Measurements from ENCODE around the gene MATN1. TPM values are rescaled to one million over a fixed set of nuclear protein-coding genes. Genes with fewer than 3 reads are reported as not detected.

MATN1 gene
- total and polyA plus RNA-seq, 2 experiments from 2014 or later, result 0.32 TPM; not detected in 1

GRCh38 chr1:30737357-30738039, 14.1 kb upstream of the MATN1 start:
- 73 to 77% methylated on average over 14 of the region's 14 CpGs for WGBS, 2 experiments (ENCODE audit: low coverage in 1 of 2, low lambda C conversion rate in 2 of 2, missing lambda C conversion rate in 2 of 2)

GRCh38 chr1:30735668-30736498, 12.5 kb upstream of the MATN1 start:
- no peaks in the 10 kb centered on the region for H3K9me3 ChIP-seq (ENCODE audit: low read depth)
- no peaks in the 10 kb centered on the region for H3F3A ChIP-seq (ENCODE audit: insufficient read depth)
- H3K4me2 ChIP-seq (ENCODE audit: unreplicated experiment), result no peak overlapping the region
- H3K9ac ChIP-seq, result no peak overlapping the region
- H3K27ac ChIP-seq, result no peak overlapping the region
- no peaks in the 10 kb centered on the region for H3K36me3 ChIP-seq (ENCODE audit: low read depth)
- H2AFZ ChIP-seq, result no peak overlapping the region
- in situ Hi-C loops (cut with MboI), result no loop called here
- 51 to 53% methylated on average over 6 of the region's 6 CpGs for WGBS, 2 experiments (ENCODE audit: low coverage in 1 of 2, low lambda C conversion rate in 2 of 2, missing lambda C conversion rate in 2 of 2)
- TF ChIP-seq EZH2phosphoT487 (IDR thresholded peaks at IDR 0.05; ENCODE audit: insufficient read depth, low read depth) (no peak), EZH2 (IDR thresholded peaks at IDR 0.05; ENCODE audit: insufficient read depth, poor library complexity, severe bottlenecking) (no peak)
- H3K9me2 ChIP-seq (ENCODE audit: insufficient read depth), result no peaks in the 10 kb centered on the region
- no peaks in the 10 kb centered on the region for H4K20me1 ChIP-seq (ENCODE audit: insufficient read depth)
- H3K79me2 ChIP-seq (ENCODE audit: insufficient read depth), result no peaks in the 10 kb centered on the region
- no peak for DNase-seq
- no peak overlapping the region for H3K4me3 ChIP-seq
- H3K4me1 ChIP-seq (ENCODE audit: insufficient read depth), result no peaks in the 10 kb centered on the region
- peaks cover 5% of the 10 kb centered on the region for H3K27me3 ChIP-seq (replicated peaks; ENCODE audit: insufficient read depth)

More at GRCh38 chr1:30737357-30738039, 14.1 kb upstream of the MATN1 start:
- no peak overlapping the region for H3K4me2 ChIP-seq (ENCODE audit: unreplicated experiment)
- H3K9ac ChIP-seq, result no peak overlapping the region
- no peaks in the 10 kb centered on the region for H3K4me1 ChIP-seq (ENCODE audit: insufficient read depth)
- DNase-seq, result no peak
- H4K20me1 ChIP-seq (ENCODE audit: insufficient read depth), result no peaks in the 10 kb centered on the region
- no peaks in the 10 kb centered on the region for H3K9me2 ChIP-seq (ENCODE audit: insufficient read depth)
- in situ Hi-C loops (cut with MboI), result no loop called here
- H3F3A ChIP-seq (ENCODE audit: insufficient read depth), result no peaks in the 10 kb centered on the region
- no peak overlapping the region for H3K4me3 ChIP-seq
- no peaks in the 10 kb centered on the region for H3K9me3 ChIP-seq (ENCODE audit: low read depth)
- H3K36me3 ChIP-seq (ENCODE audit: low read depth), result no peaks in the 10 kb centered on the region
- no peaks in the 10 kb centered on the region; the same call in 1 of the 2 replicates for H3K27me3 ChIP-seq (replicated peaks; ENCODE audit: insufficient read depth)
- H3K79me2 ChIP-seq (ENCODE audit: insufficient read depth), result no peaks in the 10 kb centered on the region
- no peak overlapping the region for H2AFZ ChIP-seq
- no peak for TF ChIP-seq EZH2 (IDR thresholded peaks at IDR 0.05; ENCODE audit: insufficient read depth, poor library complexity, severe bottlenecking)
- TF ChIP-seq EZH2phosphoT487 (IDR thresholded peaks at IDR 0.05; ENCODE audit: insufficient read depth, low read depth), result no peak
- H3K27ac ChIP-seq, result no peak overlapping the region

DNA sequence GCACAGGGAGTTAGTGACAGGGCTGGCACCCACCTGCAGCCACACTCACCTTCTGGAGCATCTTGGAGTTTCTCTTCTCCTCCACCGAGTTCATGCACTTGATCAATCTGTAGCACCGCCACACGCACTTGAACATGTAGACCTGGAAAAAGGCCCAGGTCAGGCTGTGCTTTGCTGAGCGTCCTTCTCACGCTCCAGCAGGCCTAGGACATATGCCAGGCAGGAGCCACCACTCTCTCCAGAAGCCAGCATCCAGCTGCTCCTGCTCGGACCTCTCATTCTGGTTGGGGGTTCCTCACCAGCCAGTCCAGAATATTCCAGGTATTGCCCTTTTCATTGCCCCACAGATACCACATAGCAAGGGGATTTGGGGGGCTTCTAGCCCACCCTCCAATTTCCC, 11.7 kb upstream of the MATN1 start:
- Histone ChIP-seq H3K27ac (no peak overlapping the region), H2AFZ (no peak overlapping the region), H4K20me1 (ENCODE audit: insufficient read depth) (no peaks in the 10 kb centered on the region), H3K36me3 (ENCODE audit: low read depth) (no peaks in the 10 kb centered on the region), H3F3A (ENCODE audit: insufficient read depth) (no peaks in the 10 kb centered on the region), H3K4me2 (ENCODE audit: unreplicated experiment) (no peak overlapping the region), H3K27me3 (replicated peaks; ENCODE audit: insufficient read depth) (peaks cover 6% of the 10 kb centered on the region), H3K9ac (no peak overlapping the region), H3K4me3 (no peak overlapping the region), H3K4me1 (ENCODE audit: insufficient read depth) (no peaks in the 10 kb centered on the region), H3K9me3 (ENCODE audit: low read depth) (no peaks in the 10 kb centered on the region), H3K9me2 (ENCODE audit: insufficient read depth) (no peaks in the 10 kb centered on the region), H3K79me2 (ENCODE audit: insufficient read depth) (no peaks in the 10 kb centered on the region)
- WGBS, 2 experiments (ENCODE audit: low coverage in 1 of 2, low lambda C conversion rate in 2 of 2, missing lambda C conversion rate in 2 of 2), result 47 to 55% methylated on average over 6 of the region's 6 CpGs
- in situ Hi-C loops (cut with MboI), result no loop called here
- DNase-seq, result no peak
- TF ChIP-seq EZH2 (IDR thresholded peaks at IDR 0.05; ENCODE audit: insufficient read depth, poor library complexity, severe bottlenecking) (no peak), EZH2phosphoT487 (IDR thresholded peaks at IDR 0.05; ENCODE audit: insufficient read depth, low read depth) (no peak)

- Histone ChIP-seq H3K36me3 (ENCODE audit: low read depth) (no peaks in the 10 kb centered on the region), H3K9ac (no peak overlapping the region), H3K27ac (no peak overlapping the region), H3F3A (ENCODE audit: insufficient read depth) (no peaks in the 10 kb centered on the region), H3K27me3 (replicated peaks; ENCODE audit: insufficient read depth) (peaks cover 6% of the 10 kb centered on the region), H4K20me1 (ENCODE audit: insufficient read depth) (no peaks in the 10 kb centered on the region), H3K4me2 (ENCODE audit: unreplicated experiment) (no peak overlapping the region), H3K4me1 (ENCODE audit: insufficient read depth) (no peaks in the 10 kb centered on the region), H3K4me3 (no peak overlapping the region), H3K9me2 (ENCODE audit: insufficient read depth) (no peaks in the 10 kb centered on the region), H3K9me3 (ENCODE audit: low read depth) (no peaks in the 10 kb centered on the region), H2AFZ (no peak overlapping the region), H3K79me2 (ENCODE audit: insufficient read depth) (no peaks in the 10 kb centered on the region)
- WGBS, 2 experiments (ENCODE audit: low coverage in 1 of 2, low lambda C conversion rate in 2 of 2, missing lambda C conversion rate in 2 of 2), result 83 to 90% methylated on average over 4 of the region's 4 CpGs
- DNase-seq, result no peak
- TF ChIP-seq EZH2phosphoT487 (IDR thresholded peaks at IDR 0.05; ENCODE audit: insufficient read depth, low read depth), result no peak
- TF ChIP-seq EZH2 (IDR thresholded peaks at IDR 0.05; ENCODE audit: insufficient read depth, poor library complexity, severe bottlenecking), result no peak
- in situ Hi-C loops (cut with MboI), result no loop called here
These were observed 11.2 kb upstream of the MATN1 start for GRCh38 chr1:30734580-30734979.
